ENCODE results near the gene LRRC3B. TPM values are rescaled to one million over a fixed set of nuclear protein-coding genes. Genes with fewer than 3 reads are reported as not detected.

The LRRC3B gene
- total RNA-seq, 2 experiments from 2014 or later: not detected

DNA sequence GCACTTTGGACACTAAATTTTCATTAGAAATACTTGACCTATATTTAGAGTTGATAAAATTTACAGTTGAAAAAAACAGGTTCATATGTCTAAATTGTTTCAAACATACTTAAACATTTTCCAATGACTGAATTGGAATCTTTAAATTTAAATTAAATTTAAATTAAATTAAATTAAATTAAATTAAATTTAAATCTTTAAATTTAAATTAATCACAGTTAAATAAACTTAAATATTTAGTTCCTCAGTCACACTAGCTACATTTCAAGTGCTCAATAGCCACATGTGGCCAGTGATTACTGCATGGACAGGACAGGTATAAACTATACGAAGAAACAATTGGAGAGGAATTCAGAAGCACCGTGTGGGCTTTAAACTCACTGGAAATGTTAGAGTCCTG lies 16.8 kb downstream of the LRRC3B start:
- BruUV-seq (replicated peaks): no TSS peak
- H3K27ac ChIP-seq (ENCODE audit: low read depth, low read length, poor library complexity, severe bottlenecking): no peak overlapping the region
- H3K9me3 ChIP-seq (ENCODE audit: low read length): no peaks in the 10 kb centered on the region
- H3K4me2 ChIP-seq (ENCODE audit: low read length): no peak overlapping the region
- no peaks in the 10 kb centered on the region for H3K9me2 ChIP-seq (ENCODE audit: insufficient read depth, low read length)
- ChIA-PET POLR2A (no interaction called here), CTCF (ENCODE audit: unreplicated experiment) (no interaction called here)
- H3K79me2 ChIP-seq (ENCODE audit: insufficient read depth, low read depth, low read length): no peaks in the 10 kb centered on the region
- no peak overlapping the region for H3K4me3 ChIP-seq (ENCODE audit: low read depth, low read length, poor library complexity, severe bottlenecking)
- H3K36me3 ChIP-seq (ENCODE audit: insufficient read depth, low read length): no peaks in the 10 kb centered on the region
- no peaks in the 10 kb centered on the region for H3K4me1 ChIP-seq (ENCODE audit: insufficient read depth, low read length, poor library complexity, severe bottlenecking)
- no peak for DNase-seq (ENCODE audit: low spot score)
- no peaks in the 10 kb centered on the region for H4K20me1 ChIP-seq (ENCODE audit: insufficient read depth, low read length)
- TF ChIP-seq EZH2phosphoT487 (IDR thresholded peaks at IDR 0.05; ENCODE audit: borderline replicate concordance, low read depth, low read length): no peak
- TF ChIP-seq, protein P1, sequence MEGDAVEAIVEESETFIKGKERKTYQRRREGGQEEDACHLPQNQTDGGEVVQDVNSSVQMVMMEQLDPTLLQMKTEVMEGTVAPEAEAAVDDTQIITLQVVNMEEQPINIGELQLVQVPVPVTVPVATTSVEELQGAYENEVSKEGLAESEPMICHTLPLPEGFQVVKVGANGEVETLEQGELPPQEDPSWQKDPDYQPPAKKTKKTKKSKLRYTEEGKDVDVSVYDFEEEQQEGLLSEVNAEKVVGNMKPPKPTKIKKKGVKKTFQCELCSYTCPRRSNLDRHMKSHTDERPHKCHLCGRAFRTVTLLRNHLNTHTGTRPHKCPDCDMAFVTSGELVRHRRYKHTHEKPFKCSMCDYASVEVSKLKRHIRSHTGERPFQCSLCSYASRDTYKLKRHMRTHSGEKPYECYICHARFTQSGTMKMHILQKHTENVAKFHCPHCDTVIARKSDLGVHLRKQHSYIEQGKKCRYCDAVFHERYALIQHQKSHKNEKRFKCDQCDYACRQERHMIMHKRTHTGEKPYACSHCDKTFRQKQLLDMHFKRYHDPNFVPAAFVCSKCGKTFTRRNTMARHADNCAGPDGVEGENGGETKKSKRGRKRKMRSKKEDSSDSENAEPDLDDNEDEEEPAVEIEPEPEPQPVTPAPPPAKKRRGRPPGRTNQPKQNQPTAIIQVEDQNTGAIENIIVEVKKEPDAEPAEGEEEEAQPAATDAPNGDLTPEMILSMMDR (conservative IDR thresholded peaks at IDR 0.05; ENCODE audit: low read length): no peak
- no peak overlapping the region for H2AFZ ChIP-seq (ENCODE audit: low read length)
- intact Hi-C loops (cut with micrococcal nuclease; ENCODE audit: unreplicated experiment): no loop called here

DNA sequence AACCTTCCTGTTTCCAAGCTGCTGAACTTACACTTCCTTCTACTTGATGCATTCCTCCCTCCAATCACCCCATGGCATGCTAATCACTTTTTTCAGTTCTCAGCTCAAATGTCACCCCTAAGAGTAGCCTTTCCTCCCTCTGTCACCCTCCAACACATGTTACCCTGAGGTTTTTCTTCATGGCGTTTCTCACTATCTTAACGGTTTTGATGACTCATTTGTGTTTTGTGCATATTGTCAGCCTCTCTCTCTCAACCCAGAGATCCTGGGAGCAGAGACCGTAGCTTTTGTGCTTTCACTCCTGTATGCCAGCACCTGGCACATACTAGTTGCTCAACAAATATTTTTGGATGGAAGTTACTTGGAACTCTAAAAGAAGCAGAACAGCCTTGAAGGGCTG lies 24.5 kb downstream of the LRRC3B start:
- Histone ChIP-seq H3K79me2 (ENCODE audit: insufficient read depth, low read depth, low read length) (no peaks in the 10 kb centered on the region), H3K9me2 (ENCODE audit: insufficient read depth, low read length) (no peaks in the 10 kb centered on the region), H2AFZ (ENCODE audit: low read length) (no peak overlapping the region), H3K9me3 (ENCODE audit: low read length) (no peaks in the 10 kb centered on the region), H4K20me1 (ENCODE audit: insufficient read depth, low read length) (no peaks in the 10 kb centered on the region), H3K36me3 (ENCODE audit: insufficient read depth, low read length) (no peaks in the 10 kb centered on the region), H3K4me2 (ENCODE audit: low read length) (no peak overlapping the region), H3K4me1 (ENCODE audit: insufficient read depth, low read length, poor library complexity, severe bottlenecking) (no peaks in the 10 kb centered on the region), H3K4me3 (ENCODE audit: low read depth, low read length, poor library complexity, severe bottlenecking) (no peak overlapping the region), H3K27ac (ENCODE audit: low read depth, low read length, poor library complexity, severe bottlenecking) (no peak overlapping the region)
- intact Hi-C loops (cut with micrococcal nuclease; ENCODE audit: unreplicated experiment): no loop called here
- TF ChIP-seq EZH2phosphoT487 (IDR thresholded peaks at IDR 0.05; ENCODE audit: borderline replicate concordance, low read depth, low read length): no peak
- TF ChIP-seq, protein P1 (conservative IDR thresholded peaks at IDR 0.05; ENCODE audit: low read length): no peak
- no peak for DNase-seq (ENCODE audit: low spot score)
- CTCF ChIA-PET (ENCODE audit: unreplicated experiment): no interaction called here
- BruUV-seq (replicated peaks): no TSS peak
- POLR2A ChIA-PET: interaction anchor here (0.6 kb wide), 1 partner anchor 450 kb away, joined by 3 read pairs; no protein-coding TSS in a partner anchor

DNA sequence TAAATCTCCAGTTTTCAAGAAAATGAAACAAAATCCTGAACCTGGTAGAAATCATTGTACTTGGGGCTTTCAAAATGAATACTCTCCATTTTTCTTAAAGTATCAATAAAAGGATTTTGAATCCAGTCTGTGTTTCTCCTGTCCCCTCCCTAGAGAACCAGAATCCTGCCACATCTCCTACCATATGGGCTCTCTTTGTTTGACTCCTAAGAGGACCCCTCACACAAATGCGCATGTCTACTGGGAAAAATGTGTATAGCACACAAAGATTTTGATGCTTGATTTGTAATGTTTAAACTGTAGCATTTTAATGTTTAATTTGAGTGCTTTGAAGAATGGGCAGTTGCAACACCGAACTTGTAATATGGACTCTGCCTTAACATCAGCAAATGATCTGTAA lies 25.9 kb downstream of the LRRC3B start:
- DNase-seq (ENCODE audit: low spot score): no peak
- H3K9me3 ChIP-seq (ENCODE audit: low read length): no peaks in the 10 kb centered on the region
- ChIA-PET POLR2A (no interaction called here), CTCF (ENCODE audit: unreplicated experiment) (no interaction called here)
- H4K20me1 ChIP-seq (ENCODE audit: insufficient read depth, low read length): no peaks in the 10 kb centered on the region
- H3K36me3 ChIP-seq (ENCODE audit: insufficient read depth, low read length): no peaks in the 10 kb centered on the region
- no peak overlapping the region for H3K27ac ChIP-seq (ENCODE audit: low read depth, low read length, poor library complexity, severe bottlenecking)
- no peaks in the 10 kb centered on the region for H3K79me2 ChIP-seq (ENCODE audit: insufficient read depth, low read depth, low read length)
- H3K9me2 ChIP-seq (ENCODE audit: insufficient read depth, low read length): no peaks in the 10 kb centered on the region
- BruUV-seq (replicated peaks): no TSS peak
- H2AFZ ChIP-seq (ENCODE audit: low read length): no peak overlapping the region
- H3K4me1 ChIP-seq (ENCODE audit: insufficient read depth, low read length, poor library complexity, severe bottlenecking): no peaks in the 10 kb centered on the region
- H3K4me2 ChIP-seq (ENCODE audit: low read length): no peak overlapping the region
- TF ChIP-seq, protein P1 (conservative IDR thresholded peaks at IDR 0.05; ENCODE audit: low read length): no peak
- TF ChIP-seq EZH2phosphoT487 (IDR thresholded peaks at IDR 0.05; ENCODE audit: borderline replicate concordance, low read depth, low read length): no peak
- intact Hi-C loops (cut with micrococcal nuclease; ENCODE audit: unreplicated experiment): no loop called here
- no peak overlapping the region for H3K4me3 ChIP-seq (ENCODE audit: low read depth, low read length, poor library complexity, severe bottlenecking)

All from OCI-LY7 (cell line).